NCI-H2227 (cell line): ENCODE results near the gene DRD4.
"Not testable (repeated sequence)": the region's sequence is repeated elsewhere in the genome, so short reads cannot be mapped to it uniquely, and the experiment has no call there.

Experiments used
- DNase-seq: peaks from one replicate; lab custom pipeline; 2025; ENCODE audit not compliant: unreplicated experiment; lab: John Stamatoyannopoulos, UW

The DRD4 gene

GRCh38 chr11:641806-642370 lies 4.8 kb downstream of the DRD4 start:
- no peak for DNase-seq

- no peak for DNase-seq
These were observed 6.3 kb downstream of the DRD4 start for GRCh38 chr11:643366-643765.

- no peak for DNase-seq
These were observed 7.0 kb downstream of the DRD4 start for GRCh38 chr11:643849-644738.

- DNase-seq: peak; percentile 59
These were observed 8.5 kb downstream of the DRD4 start for GRCh38 chr11:645536-645935.

GRCh38 chr11:646214-646613 lies 9.1 kb downstream of the DRD4 start:
- DNase-seq: no peak

- DNase-seq: not testable (repeated sequence)
These were observed 10.6 kb downstream of the DRD4 start for GRCh38 chr11:647672-648158.

- DNase-seq: no peak
These were observed 13.4 kb downstream of the DRD4 start for GRCh38 chr11:650482-650881.

GRCh38 chr11:653136-653535 lies 16.1 kb downstream of the DRD4 start:
- not testable (repeated sequence) for DNase-seq

- no peak for DNase-seq
These were observed 16.8 kb downstream of the DRD4 start for GRCh38 chr11:653837-654236.

- not testable (repeated sequence) for DNase-seq
These were observed 17.4 kb downstream of the DRD4 start for GRCh38 chr11:654444-654843.

GRCh38 chr11:655036-655726 lies 18.1 kb downstream of the DRD4 start:
- no peak for DNase-seq

GRCh38 chr11:656426-656825 lies 19.4 kb downstream of the DRD4 start:
- no peak for DNase-seq

- DNase-seq: no peak
These were observed 19.8 kb downstream of the DRD4 start for GRCh38 chr11:656866-657265.

GRCh38 chr11:657691-658126 lies 20.6 kb downstream of the DRD4 start:
- DNase-seq: no peak

- DNase-seq: no peak
These were observed 22.5 kb downstream of the DRD4 start for GRCh38 chr11:659532-660085.

GRCh38 chr11:660281-660680 lies 23.2 kb downstream of the DRD4 start:
- DNase-seq: no peak

- no peak for DNase-seq
These were observed 23.8 kb downstream of the DRD4 start for GRCh38 chr11:660681-661444.

GRCh38 chr11:662689-663274 lies 25.7 kb downstream of the DRD4 start:
- peak; percentile 50 for DNase-seq

- DNase-seq: no peak
These were observed 28.1 kb downstream of the DRD4 start for GRCh38 chr11:665062-665703.
